ENCODE measurements around the gene FNTB. TPM values are rescaled to one million over a fixed set of nuclear protein-coding genes. Genes with fewer than 3 reads are reported as not detected.
A peak's percentile ranks its signal among the peaks of the same experiment; 100 is the strongest.

Gene FNTB
- total RNA-seq, 1 donor from 2014 or later = 30.1 TPM

DNA sequence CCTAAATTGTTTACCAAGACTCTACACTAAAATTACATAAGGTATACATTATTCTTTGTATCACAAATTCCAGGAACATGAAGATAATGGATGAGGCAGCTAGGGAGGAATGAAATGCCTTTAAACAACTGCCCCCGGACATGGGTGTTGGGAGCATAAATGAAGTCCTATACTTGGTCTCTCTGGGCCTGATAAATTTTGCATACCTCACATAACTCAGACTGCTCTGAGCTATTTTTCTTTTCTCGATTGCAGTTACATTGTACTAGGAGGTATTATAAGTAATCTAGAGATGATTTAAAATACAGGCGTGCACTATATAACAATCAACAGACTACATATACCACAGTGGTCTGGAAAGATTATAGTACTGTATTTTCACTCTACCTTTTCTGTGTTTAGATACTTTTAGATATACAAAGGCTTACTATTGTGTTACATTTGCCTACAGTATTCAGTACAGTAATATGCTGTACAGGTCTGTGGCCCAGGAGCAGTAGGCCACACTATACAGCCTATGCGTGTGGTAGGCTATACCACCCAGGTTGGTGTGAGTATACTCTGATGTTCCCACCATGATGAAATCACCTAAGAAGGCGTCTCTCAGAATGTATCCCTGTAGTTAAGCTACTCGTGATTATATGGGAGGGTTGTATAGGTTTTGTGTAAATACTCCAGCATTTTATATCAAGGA is 14.3 kb downstream of the FNTB start:
- no peaks in the 10 kb centered on the region for H3K27me3 Mint-ChIP-seq
- peaks cover 23% of the 10 kb centered on the region for H3K36me3 Mint-ChIP-seq
- no peak for DNase-seq (ENCODE audit: extremely low spot score, unreplicated experiment)
- H3K27ac Mint-ChIP-seq = peak overlapping the region; percentile 92
- H3K4me1 Mint-ChIP-seq (ENCODE audit: unreplicated experiment) = peaks cover 33% of the 10 kb centered on the region
- H3K9me3 Mint-ChIP-seq = no peaks in the 10 kb centered on the region
- H3K4me3 Mint-ChIP-seq = peak overlapping the region; percentile 15
- no peak for TF ChIP-seq CTCF (conservative IDR thresholded peaks at IDR 0.05)

GRCh38 chr14:65001723-65002122 is 15.0 kb downstream of the FNTB start:
- no peak for DNase-seq (ENCODE audit: extremely low spot score, unreplicated experiment)
- peaks cover 39% of the 10 kb centered on the region for H3K4me1 Mint-ChIP-seq (ENCODE audit: unreplicated experiment)
- H3K9me3 Mint-ChIP-seq = no peaks in the 10 kb centered on the region
- H3K27ac Mint-ChIP-seq = peak overlapping the region; percentile 92
- TF ChIP-seq CTCF (conservative IDR thresholded peaks at IDR 0.05) = no peak
- H3K27me3 Mint-ChIP-seq = no peaks in the 10 kb centered on the region
- peaks cover 24% of the 10 kb centered on the region for H3K36me3 Mint-ChIP-seq
- peak overlapping the region; percentile 20 for H3K4me3 Mint-ChIP-seq

GRCh38 chr14:65002586-65003210 is 16.0 kb downstream of the FNTB start:
- H3K27me3 Mint-ChIP-seq = no peaks in the 10 kb centered on the region
- peaks cover 21% of the 10 kb centered on the region for H3K36me3 Mint-ChIP-seq
- no peak for DNase-seq (ENCODE audit: extremely low spot score, unreplicated experiment)
- no peak for TF ChIP-seq CTCF (conservative IDR thresholded peaks at IDR 0.05)
- H3K9me3 Mint-ChIP-seq = no peaks in the 10 kb centered on the region
- H3K4me1 Mint-ChIP-seq (ENCODE audit: unreplicated experiment) = peaks cover 34% of the 10 kb centered on the region
- H3K27ac Mint-ChIP-seq = peak overlapping the region; percentile 69
- peak overlapping the region; percentile 7 for H3K4me3 Mint-ChIP-seq

- Mint-ChIP-seq H3K36me3 (peaks cover 21% of the 10 kb centered on the region), H3K27me3 (no peaks in the 10 kb centered on the region), H3K9me3 (no peaks in the 10 kb centered on the region), H3K27ac (peak overlapping the region; percentile 69), H3K4me1 (ENCODE audit: unreplicated experiment) (peaks cover 34% of the 10 kb centered on the region), H3K4me3 (no peak overlapping the region)
- DNase-seq (ENCODE audit: extremely low spot score, unreplicated experiment) = no peak
- TF ChIP-seq CTCF (conservative IDR thresholded peaks at IDR 0.05) = no peak
These were observed 16.7 kb downstream of the FNTB start for GRCh38 chr14:65003394-65003793.

- Mint-ChIP-seq H3K36me3 (peaks cover 22% of the 10 kb centered on the region), H3K9me3 (no peaks in the 10 kb centered on the region), H3K4me1 (ENCODE audit: unreplicated experiment) (peaks cover 35% of the 10 kb centered on the region), H3K4me3 (peak overlapping the region; percentile 51), H3K27ac (peak overlapping the region; percentile 82), H3K27me3 (no peaks in the 10 kb centered on the region)
- no peak for TF ChIP-seq CTCF (conservative IDR thresholded peaks at IDR 0.05)
- DNase-seq (ENCODE audit: extremely low spot score, unreplicated experiment) = no peak
These were observed 19.6 kb downstream of the FNTB start for GRCh38 chr14:65006261-65006721.

Data from type B pancreatic cell (in vitro differentiated cells).